ENCODE data around the gene ZNF862.
"Not testable (repeated sequence)": the region's sequence is repeated elsewhere in the genome, so short reads cannot be mapped to it uniquely, and the experiment has no call there.

Gene ZNF862

GRCh38 chr7:149880638-149881311, 42.6 kb downstream of the ZNF862 start:
- no peak for DNase-seq (ENCODE audit: low spot score)

- no peak for DNase-seq (ENCODE audit: low spot score)
These were observed 43.4 kb downstream of the ZNF862 start for GRCh38 chr7:149881328-149882247.

GRCh38 chr7:149882248-149883047, 44.3 kb downstream of the ZNF862 start:
- peak; percentile 86 for DNase-seq (ENCODE audit: low spot score)

- DNase-seq (ENCODE audit: low spot score), result no peak
These were observed 44.9 kb downstream of the ZNF862 start for GRCh38 chr7:149883048-149883438.

- peak; percentile 60 for DNase-seq (ENCODE audit: low spot score)
These were observed 45.3 kb downstream of the ZNF862 start for GRCh38 chr7:149883452-149883861.

- DNase-seq (ENCODE audit: low spot score), result no peak
These were observed 45.8 kb downstream of the ZNF862 start for GRCh38 chr7:149884016-149884415.

GRCh38 chr7:149884541-149884940, 46.4 kb downstream of the ZNF862 start:
- no peak for DNase-seq (ENCODE audit: low spot score)

GRCh38 chr7:149885191-149886017, 47.2 kb downstream of the ZNF862 start:
- DNase-seq (ENCODE audit: low spot score), result no peak

GRCh38 chr7:149886018-149886415, 47.8 kb downstream of the ZNF862 start:
- no peak for DNase-seq (ENCODE audit: low spot score)

GRCh38 chr7:149887311-149887710, 49.1 kb downstream of the ZNF862 start:
- no peak for DNase-seq (ENCODE audit: low spot score)

GRCh38 chr7:149890715-149891114, 52.5 kb downstream of the ZNF862 start:
- DNase-seq (ENCODE audit: low spot score), result not testable (repeated sequence)

- not testable (repeated sequence) for DNase-seq (ENCODE audit: low spot score)
These were observed 56.8 kb downstream of the ZNF862 start for GRCh38 chr7:149894957-149895356.

- not testable (repeated sequence) for DNase-seq (ENCODE audit: low spot score)
These were observed 69.7 kb downstream of the ZNF862 start for GRCh38 chr7:149907776-149908376.

GRCh38 chr7:149910219-149910618, 72.0 kb downstream of the ZNF862 start:
- DNase-seq (ENCODE audit: low spot score), result not testable (repeated sequence)

- DNase-seq (ENCODE audit: low spot score), result not testable (repeated sequence)
These were observed 74.0 kb downstream of the ZNF862 start for GRCh38 chr7:149912126-149912525.
